Mesothelial cell of epicardium (in vitro differentiated cells): ENCODE results near the gene TBC1D22A. TPM values are rescaled to one million over a fixed set of nuclear protein-coding genes. Genes with fewer than 3 reads are reported as not detected.

Source experiments
- DNase-seq, 2 experiments: peaks; one replicate each; pipeline ENCODE4 v3.0.0; 2021; ENCODE audit warnings: low spot score in 2 of 2; ENCODE audit not compliant: unreplicated experiment in 2 of 2
- H3K27ac Mint-ChIP-seq: 2 replicates; pipeline ENCODE4 v1.8.0; 2021; ENCODE audit warnings: mixed read lengths
- H3K27me3 Mint-ChIP-seq: 2 replicates; pipeline ENCODE4 v1.8.0; 2021; ENCODE audit warnings: low read depth, mixed read lengths
- H3K36me3 Mint-ChIP-seq: 2 replicates; pipeline ENCODE4 v1.8.0; 2021; ENCODE audit warnings: mixed read lengths
- H3K4me1 Mint-ChIP-seq: 2 replicates; pipeline ENCODE4 v1.8.0; 2021; ENCODE audit warnings: mixed read lengths
- H3K4me3 Mint-ChIP-seq: 2 replicates; pipeline ENCODE4 v1.8.0; 2021; ENCODE audit warnings: mild to moderate bottlenecking, moderate library complexity, mixed read lengths
- H3K9me3 Mint-ChIP-seq: 2 replicates; pipeline ENCODE4 v1.8.0; 2021; ENCODE audit warnings: mixed read lengths
- total RNA-seq: library from RNA; stranded (reverse); gene quantifications from 3 replicates; pipeline ENCODE4 v1.2.1, GENCODE V29; 2021
- TF ChIP-seq, protein P1 (sequence below): fragments of 200-600 bp; sonication (generic); IDR thresholded peaks from one replicate; pipeline ENCODE4 v1.5.0; 2021; ENCODE audit warnings: antibody characterized with exemption; ENCODE audit not compliant: unreplicated experiment

TBC1D22A gene
- total RNA-seq, 1 donor from 2014 or later, result 26.6 TPM

DNA sequence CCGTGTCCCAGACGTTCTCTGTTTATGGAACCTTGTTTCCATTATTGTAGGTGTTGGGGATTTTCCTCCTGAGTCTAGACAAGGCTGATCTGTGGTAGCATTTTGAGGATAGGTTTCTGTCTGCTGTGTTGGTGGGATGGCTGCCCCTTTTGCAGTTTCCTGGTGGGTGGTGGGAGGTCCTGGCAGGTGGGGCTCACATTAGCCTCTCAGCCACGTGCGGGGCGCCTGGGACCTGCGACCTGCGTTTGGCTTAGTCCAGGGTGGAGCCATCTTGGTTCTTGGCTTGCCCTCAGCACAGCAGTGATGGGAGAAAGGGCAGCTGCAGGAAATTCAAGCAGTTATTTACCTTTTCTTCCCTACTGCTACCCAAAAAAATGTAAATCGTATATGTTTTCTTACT is 143.4 kb downstream of the TBC1D22A start:
- Mint-ChIP-seq H3K27ac (no peak overlapping the region), H3K27me3 (no peaks in the 10 kb centered on the region), H3K9me3 (no peaks in the 10 kb centered on the region), H3K36me3 (peaks cover 3% of the 10 kb centered on the region), H3K4me1 (no peaks in the 10 kb centered on the region), H3K4me3 (no peak overlapping the region)
- TF ChIP-seq, protein P1, sequence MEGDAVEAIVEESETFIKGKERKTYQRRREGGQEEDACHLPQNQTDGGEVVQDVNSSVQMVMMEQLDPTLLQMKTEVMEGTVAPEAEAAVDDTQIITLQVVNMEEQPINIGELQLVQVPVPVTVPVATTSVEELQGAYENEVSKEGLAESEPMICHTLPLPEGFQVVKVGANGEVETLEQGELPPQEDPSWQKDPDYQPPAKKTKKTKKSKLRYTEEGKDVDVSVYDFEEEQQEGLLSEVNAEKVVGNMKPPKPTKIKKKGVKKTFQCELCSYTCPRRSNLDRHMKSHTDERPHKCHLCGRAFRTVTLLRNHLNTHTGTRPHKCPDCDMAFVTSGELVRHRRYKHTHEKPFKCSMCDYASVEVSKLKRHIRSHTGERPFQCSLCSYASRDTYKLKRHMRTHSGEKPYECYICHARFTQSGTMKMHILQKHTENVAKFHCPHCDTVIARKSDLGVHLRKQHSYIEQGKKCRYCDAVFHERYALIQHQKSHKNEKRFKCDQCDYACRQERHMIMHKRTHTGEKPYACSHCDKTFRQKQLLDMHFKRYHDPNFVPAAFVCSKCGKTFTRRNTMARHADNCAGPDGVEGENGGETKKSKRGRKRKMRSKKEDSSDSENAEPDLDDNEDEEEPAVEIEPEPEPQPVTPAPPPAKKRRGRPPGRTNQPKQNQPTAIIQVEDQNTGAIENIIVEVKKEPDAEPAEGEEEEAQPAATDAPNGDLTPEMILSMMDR, result no peak
- DNase-seq, result no peak

DNA sequence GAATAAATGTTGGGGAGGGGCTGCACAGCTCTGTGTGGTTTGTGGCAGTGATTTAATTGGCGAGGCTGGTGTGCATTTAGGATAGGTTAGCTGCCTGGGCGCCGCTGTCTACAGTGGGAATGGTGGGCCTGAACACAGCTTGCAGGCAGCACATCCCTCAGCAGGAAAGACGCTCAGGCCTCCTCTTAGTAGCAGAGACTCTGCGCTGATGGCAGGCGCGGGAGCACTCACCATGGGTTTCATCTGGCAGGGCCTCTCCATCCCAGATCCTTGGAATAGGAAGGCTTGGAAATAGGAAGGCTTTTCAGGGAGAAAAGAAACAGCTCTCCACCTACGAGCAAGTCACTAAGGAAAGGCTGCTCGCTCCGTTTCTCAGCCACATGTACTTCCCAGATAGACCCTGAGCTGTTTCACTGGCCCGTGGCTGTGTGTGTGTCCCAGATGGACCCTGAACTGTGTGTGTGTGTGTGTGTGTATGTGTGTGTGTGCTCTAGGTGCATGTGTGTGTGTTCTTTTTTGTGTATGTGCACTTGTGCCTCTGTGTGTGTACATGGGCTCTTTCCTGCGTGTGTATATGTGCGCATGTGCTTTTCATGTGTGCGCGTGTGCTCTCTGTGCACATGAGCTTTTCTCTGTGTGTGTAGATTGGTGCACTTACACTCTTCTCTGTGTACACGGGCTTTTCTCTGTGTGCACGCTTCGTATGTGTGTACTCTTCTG is 144.0 kb downstream of the TBC1D22A start:
- TF ChIP-seq, protein P1, result no peak
- Mint-ChIP-seq H3K27ac (no peak overlapping the region), H3K36me3 (peaks cover 7% of the 10 kb centered on the region), H3K9me3 (no peaks in the 10 kb centered on the region), H3K4me3 (no peak overlapping the region), H3K4me1 (no peaks in the 10 kb centered on the region), H3K27me3 (no peaks in the 10 kb centered on the region)
- no peak for DNase-seq

DNA sequence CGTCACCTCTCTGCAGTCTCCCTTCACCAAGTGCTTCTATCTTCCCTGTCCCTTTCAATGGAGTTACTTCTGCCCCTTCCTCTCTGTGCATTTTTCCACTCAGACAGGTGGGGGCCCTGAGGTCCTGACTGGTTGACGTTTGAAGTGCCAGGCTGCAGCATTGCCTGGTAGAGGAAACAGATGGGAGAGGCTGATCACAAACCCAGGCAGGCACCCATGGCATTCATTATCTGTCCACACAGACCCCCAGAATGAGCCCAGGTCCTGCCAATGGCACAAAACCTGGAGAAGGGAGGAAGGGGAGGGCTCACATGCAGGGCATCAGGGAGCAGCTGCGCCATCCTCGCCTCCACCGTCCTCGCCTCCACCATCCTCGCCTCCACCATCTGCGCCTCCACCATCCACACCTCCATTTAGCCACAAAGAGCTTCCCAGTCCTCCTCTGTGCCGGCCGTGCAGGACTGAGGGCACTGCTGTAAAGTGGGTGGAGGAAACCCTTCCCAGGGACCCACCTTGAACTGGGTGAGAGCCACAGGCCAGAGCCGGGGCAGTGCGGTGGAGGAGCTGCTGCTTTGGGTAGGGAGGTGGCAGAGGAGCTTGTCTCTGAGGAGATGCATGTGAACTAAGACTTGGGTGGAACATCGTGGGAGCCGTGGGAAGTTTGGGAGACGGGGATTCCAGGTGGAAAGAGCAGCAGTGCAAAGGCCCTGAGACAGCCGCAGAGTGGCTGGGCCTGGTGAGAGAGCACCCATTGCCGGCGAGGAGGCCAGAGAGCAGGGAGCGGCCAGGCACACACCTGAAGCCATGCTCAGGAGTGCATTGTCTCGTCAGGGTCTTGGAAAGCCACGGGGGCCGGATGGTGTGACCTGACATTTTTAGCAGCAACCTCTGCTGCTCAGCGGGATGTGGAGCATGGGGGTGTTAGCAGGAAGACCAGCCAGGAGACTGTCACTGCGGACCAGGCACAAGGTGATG is 145.1 kb downstream of the TBC1D22A start:
- Mint-ChIP-seq H3K27me3 (no peaks in the 10 kb centered on the region), H3K4me1 (no peaks in the 10 kb centered on the region), H3K36me3 (peaks cover 5% of the 10 kb centered on the region), H3K27ac (no peak overlapping the region), H3K9me3 (no peaks in the 10 kb centered on the region), H3K4me3 (no peak overlapping the region)
- DNase-seq, result no peak
- TF ChIP-seq, protein P1, result no peak

DNA sequence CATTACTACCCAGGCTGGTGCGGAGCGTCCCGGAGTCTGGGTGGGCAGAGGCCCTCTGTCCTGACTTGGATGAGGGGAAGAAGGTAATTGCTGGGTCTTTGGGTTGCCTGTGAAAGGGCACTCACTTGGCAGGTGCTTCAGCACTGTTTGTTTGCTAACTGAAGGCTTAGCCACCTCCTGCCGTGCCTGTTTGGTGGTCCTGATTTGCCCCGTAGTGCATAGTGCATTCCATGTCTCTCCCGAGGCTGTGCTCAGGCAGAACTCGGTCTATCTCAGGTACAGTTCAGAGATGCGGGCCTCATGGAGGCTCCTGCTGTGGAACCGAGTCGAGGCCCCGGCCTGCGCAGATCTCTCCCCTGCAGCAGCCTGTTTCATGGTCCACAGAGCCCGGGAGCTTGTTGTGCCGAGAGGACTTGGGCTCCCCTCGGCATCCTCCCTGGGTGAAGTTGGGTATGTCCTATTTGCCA is 146.2 kb downstream of the TBC1D22A start:
- H3K9me3 Mint-ChIP-seq, result no peaks in the 10 kb centered on the region
- no peaks in the 10 kb centered on the region for H3K27me3 Mint-ChIP-seq
- TF ChIP-seq, protein P1, result no peak
- H3K4me1 Mint-ChIP-seq, result no peaks in the 10 kb centered on the region
- DNase-seq, result no peak
- no peak overlapping the region for H3K4me3 Mint-ChIP-seq
- peaks cover 5% of the 10 kb centered on the region for H3K36me3 Mint-ChIP-seq
- H3K27ac Mint-ChIP-seq, result no peak overlapping the region

DNA sequence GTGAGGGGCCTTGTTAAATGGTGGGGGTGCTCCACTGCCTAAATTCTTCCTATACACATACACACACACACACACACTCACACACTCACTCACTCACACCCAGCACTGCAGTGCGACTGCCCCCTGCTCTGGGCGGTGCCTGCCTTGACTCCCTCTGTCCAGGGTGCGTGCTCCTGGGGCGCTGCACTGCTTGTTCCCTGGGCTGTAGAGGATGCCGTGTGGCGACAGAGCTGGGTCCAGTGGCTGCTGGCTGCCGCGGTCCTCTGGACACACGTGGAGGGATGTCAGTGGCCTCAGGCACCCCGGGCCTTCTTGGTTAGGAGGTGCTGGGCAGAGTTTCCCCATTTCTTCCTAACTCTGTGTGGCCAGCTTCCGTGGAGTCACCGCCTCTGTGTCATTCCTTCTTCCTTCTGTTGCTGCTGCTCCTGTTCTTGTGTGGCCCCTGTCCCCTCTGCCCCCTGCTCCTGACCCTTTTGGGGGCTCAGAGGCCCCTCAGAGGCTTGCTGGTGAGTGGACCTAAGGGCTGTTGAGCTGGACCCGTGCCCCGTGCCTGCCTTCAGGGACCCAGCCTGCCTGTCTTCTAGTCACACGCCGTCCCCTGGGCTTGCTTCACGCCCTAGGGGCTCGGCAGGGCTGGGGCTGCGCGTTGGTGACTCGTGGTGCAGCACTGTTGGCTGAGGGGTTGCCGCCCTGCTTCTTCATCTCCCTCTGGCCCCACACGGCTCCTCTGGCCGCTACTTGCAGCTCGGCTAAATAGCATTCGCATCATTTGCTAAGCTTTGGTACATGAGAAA is 147.0 kb downstream of the TBC1D22A start:
- TF ChIP-seq, protein P1, result no peak
- H3K9me3 Mint-ChIP-seq, result no peaks in the 10 kb centered on the region
- no peaks in the 10 kb centered on the region for H3K27me3 Mint-ChIP-seq
- H3K27ac Mint-ChIP-seq, result no peak overlapping the region
- no peak overlapping the region for H3K4me3 Mint-ChIP-seq
- H3K36me3 Mint-ChIP-seq, result peaks cover 6% of the 10 kb centered on the region
- no peaks in the 10 kb centered on the region for H3K4me1 Mint-ChIP-seq
- DNase-seq, result no peak
